AG04449 (cell line): ENCODE data around the gene ABCE1.
"Not testable (repeated sequence)": the region's sequence is repeated elsewhere in the genome, so short reads cannot be mapped to it uniquely, and the experiment has no call there.

ENCODE experiments used
- CTCF ChIA-PET: fragments of 350-600 bp; formaldehyde crosslinking; extraction: SDS; loops from one replicate; lab custom pipeline; 2021; ENCODE audit warnings: antibody characterized with exemption; lab: Yijun Ruan, JAX
- POLR2A ChIA-PET: fragments of 400-600, 350-600 bp; formaldehyde crosslinking; extraction: SDS; loops from one replicate; lab custom pipeline; 2020; ENCODE audit warnings: antibody characterized with exemption, inconsistent platforms; lab: Yijun Ruan, JAX
- DNase-seq: peaks from one replicate; pipeline ENCODE4 v3.0.0-alpha.2; 2010; ENCODE audit warnings: low read depth, low spot score
- H3K4me3 ChIP-seq: 2 replicates; pipeline ENCODE4 v1.5.1; 2011; ENCODE audit warnings: low read depth, mild to moderate bottlenecking, control low read depth, low read length
- CTCF ChIP-seq: IDR thresholded peaks from one replicate; pipeline ENCODE4 v1.5.1; 2011; ENCODE audit warnings: mild to moderate bottlenecking, moderate library complexity, low read length, control low read depth, inconsistent platforms; ENCODE audit not compliant: insufficient read depth; ENCODE audit errors: missing control alignments

ABCE1 gene

GRCh38 chr4:145108128-145108527 lies 10.0 kb downstream of the ABCE1 start:
- H3K4me3 ChIP-seq, result no peak overlapping the region
- TF ChIP-seq CTCF, result no peak
- POLR2A ChIA-PET, result no interaction called here
- no peak for DNase-seq
- CTCF ChIA-PET, result interaction anchor here (0.5 to 1.7 kb wide), 2 partner anchors 15 to 67 kb away, joined by 3 to 4 read pairs; no protein-coding TSS in a partner anchor

GRCh38 chr4:145125396-145125795 lies 27.3 kb downstream of the ABCE1 start:
- TF ChIP-seq CTCF, result no peak
- no peak for DNase-seq
- CTCF ChIA-PET, result interaction anchor here (1.8 kb wide), 1 partner anchor 492 kb away, joined by 5 read pairs; no protein-coding TSS in a partner anchor
- POLR2A ChIA-PET, result no interaction called here
- H3K4me3 ChIP-seq, result no peak overlapping the region

DNA sequence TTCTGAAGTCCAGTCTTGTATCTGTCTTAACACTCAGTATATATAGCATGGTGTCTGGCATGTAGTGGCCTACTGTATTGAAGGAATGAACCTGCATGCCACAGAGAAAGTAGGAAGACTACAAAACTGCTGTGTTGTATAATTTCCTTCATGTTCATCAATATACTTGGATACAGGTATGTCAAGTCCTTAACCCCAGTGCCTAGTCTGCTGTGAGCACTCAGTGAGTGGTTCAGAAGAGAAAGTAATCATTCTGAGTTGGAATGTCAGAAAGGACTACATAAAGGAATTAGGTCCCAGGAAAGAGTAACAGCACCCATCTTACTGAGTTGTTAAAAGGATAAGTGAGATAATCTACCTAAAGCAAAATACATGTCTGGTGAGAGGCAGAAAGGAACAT lies 32.0 kb downstream of the ABCE1 start:
- CTCF ChIA-PET, result no interaction called here
- no peak for DNase-seq
- POLR2A ChIA-PET, result no interaction called here
- no peak for TF ChIP-seq CTCF
- H3K4me3 ChIP-seq, result no peak overlapping the region

DNA sequence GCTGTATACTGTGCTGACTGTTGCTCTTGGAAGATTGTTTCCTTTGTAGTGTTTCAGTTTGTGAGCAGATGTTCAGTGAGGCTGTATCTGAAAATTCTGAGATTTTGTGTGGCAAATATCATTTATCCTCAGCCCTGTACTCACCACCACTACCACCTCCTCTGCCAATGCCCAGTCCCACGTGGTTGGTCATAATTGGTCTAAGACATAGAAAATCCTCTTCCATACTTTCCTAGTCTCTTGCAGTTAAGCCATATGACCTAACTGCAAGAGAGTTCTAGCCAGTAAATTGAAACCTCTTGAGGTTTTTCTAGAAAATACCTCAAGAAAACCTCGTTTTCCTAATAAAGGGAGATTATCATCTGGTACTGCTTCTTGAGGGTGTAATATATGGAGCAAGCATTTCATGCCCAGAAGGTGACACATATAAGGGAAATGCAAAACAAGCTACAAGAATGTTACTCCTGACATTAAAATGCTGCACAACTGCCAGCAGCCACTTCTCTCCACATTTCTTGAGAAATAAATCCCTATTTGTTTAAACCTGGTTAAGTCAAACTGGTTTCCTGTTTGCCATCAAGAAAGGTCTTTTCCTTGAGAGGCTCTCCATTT lies 32.8 kb downstream of the ABCE1 start:
- POLR2A ChIA-PET, result no interaction called here
- peak; percentile 94 for DNase-seq
- CTCF ChIA-PET, result no interaction called here
- no peak overlapping the region for H3K4me3 ChIP-seq
- TF ChIP-seq CTCF, result no peak

DNA sequence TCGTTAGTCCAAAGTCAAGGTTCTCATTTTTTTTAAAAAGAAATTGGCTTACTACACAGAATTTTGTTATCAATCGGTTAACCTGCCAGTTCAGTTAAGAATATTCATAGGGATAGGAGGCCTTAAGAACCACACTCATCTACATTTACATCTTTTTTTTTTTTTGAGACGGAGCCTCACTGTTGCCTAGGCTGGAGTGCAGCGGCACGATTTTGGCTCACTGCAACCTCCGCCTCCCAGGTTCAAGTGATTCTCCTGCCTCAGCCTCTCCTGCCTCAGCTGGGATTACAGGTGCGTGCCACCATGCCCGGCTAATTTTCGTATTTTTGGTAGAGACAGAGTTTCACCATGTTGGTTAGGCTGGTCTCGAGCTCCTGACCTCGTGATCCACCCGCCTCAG lies 33.7 kb downstream of the ABCE1 start:
- H3K4me3 ChIP-seq, result no peak overlapping the region
- ChIA-PET CTCF (no interaction called here), POLR2A (no interaction called here)
- no peak for TF ChIP-seq CTCF
- DNase-seq, result no peak

DNA sequence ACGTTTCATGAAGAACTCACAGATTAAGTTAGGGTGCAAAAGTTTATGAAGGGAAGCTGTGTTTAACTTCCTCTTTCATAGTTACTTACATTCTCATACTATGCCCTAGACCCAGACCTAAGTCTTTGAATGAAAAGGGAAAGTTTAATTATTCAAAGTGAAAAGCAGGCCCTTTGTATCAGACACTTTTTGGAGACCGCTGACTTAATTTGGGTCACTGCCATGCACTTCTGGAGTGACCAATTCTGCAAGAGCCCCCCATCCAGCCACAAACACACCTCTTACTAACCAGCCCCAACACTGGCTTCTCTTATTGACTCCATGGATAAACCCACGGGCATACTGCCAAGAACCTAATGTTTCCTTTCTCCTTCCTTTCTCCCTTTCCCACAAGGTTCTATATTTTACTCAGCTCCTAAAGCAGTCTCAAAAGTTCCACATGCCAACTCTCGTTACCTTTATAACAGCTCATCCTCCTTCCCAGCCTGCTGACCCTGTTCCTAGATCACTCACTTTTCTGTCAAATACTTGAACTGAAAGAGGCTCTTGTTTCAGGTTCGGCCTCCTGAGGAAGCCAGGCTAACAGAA lies 34.5 kb downstream of the ABCE1 start:
- POLR2A ChIA-PET, result no interaction called here
- no peak for DNase-seq
- TF ChIP-seq CTCF, result no peak
- CTCF ChIA-PET, result interaction anchor here (0.7 kb wide), 1 partner anchor 43 kb away, joined by 3 read pairs; no protein-coding TSS in a partner anchor
- H3K4me3 ChIP-seq, result no peak overlapping the region

DNA sequence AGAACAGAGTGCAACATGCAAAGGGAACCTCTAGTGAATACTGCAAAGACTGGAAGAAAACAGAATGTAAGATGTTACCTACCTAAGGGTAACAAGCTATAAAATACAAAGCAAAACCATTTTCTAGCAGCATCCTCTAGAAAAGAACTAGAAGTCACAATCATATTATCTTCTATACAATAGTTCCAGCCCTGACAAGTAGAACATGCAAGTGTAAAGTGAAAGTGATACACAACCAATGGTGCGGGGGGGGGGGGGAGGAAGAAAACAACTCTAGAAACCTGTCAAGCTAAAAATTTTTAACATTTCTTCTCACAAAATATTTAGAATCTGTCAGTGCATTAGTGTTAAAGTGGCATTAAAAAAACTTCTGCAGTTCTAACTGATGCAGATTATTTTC lies 38.1 kb downstream of the ABCE1 start:
- H3K4me3 ChIP-seq, DNase-seq, POLR2A ChIA-PET, CTCF ChIA-PET: not testable (repeated sequence)
